GM19328 (cell line): ENCODE measurements around the gene GPC6.
"Not testable (repeated sequence)": the region's sequence is repeated elsewhere in the genome, so short reads cannot be mapped to it uniquely, and the experiment has no call there.

ENCODE experiments used
- ATAC-seq: cut with Tn5 transposase; IDR thresholded peaks from one replicate; pipeline ENCODE4 v1.9.1; 2021; ENCODE audit warnings: mild to moderate bottlenecking, moderate library complexity; ENCODE audit not compliant: unreplicated experiment

Gene GPC6

DNA sequence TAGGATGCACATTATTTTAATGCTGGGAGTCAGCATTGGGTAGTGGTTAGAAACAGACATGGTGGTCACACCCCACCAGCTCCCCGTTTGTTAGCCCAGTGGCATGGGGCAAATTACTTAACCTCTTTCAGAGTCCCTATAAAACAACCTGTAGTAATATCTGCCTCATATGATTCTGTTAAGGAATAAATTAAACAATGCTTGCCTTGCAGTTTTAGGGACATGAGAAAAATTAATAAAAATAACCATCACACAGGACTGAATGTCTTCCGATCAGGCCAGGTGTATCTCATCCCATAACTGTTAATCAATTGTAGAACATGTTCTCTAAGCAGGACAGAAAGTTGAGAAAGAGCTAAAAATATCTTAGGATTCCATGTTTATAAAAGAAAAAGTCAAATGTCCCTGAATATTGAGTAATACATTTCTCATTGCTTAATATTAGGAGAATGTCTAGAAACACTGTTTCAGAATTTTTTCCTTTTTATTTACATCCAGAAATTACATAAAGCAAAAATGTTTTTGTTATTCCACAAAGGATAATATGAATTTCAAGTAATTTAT lies 196.5 kb downstream of the GPC6 start:
- no peak for ATAC-seq

DNA sequence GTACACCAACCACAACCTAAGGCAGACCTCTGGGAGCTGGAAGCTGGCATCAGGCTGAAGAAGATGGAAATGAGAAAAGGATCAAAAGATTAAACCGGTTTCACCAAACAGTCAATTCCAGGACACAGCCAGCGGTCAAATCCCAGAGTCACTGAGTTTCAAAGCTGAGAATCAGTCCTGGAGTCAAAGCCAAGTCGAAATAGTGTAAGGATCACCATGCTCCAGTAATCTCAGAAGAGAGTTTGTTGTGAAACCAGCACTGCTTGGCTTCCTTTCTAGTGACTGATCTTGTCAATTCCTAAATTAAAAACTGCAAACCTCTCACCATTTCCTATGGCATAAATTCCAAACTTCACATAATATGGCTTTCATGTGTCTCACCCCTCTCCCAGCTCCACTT lies 198.8 kb downstream of the GPC6 start:
- ATAC-seq: no peak

DNA sequence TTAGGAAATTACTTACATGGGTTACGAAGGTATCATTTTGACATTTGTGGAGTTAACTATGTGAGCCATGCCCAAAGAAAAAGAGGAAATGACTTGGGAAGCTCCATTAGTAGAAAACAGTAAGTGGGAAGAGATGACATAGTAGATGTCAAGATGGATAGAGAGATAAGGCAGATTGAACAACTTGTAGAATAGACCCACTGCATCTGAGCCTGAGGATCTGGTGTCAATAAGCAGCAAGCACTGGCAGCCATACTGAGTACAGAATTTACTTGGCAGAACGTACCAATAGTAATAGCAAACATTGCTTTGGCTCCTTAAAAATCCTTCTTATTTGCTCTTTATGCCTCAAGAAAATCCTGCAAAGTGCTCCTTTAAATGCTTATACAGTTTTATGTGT lies 203.8 kb downstream of the GPC6 start:
- no peak for ATAC-seq

DNA sequence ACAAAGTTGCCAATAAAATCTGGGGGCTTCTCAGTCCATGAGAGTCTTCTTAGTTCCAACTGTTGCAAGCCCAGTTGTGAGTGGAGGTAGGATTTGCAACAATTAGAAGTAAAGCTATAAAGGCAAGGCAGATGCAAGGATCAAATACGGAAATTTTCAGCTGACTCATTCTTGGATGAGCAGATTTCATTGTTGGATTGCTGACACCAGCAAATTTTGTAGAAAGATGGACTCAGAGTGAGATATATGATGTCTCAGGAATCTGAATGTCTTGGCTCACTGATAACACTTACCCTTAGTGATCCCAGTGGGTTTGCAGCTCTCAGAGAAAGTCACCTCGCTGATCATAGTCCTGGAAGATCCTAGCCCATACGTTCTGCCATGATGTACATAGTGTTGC lies 209.0 kb downstream of the GPC6 start:
- ATAC-seq: no peak

DNA sequence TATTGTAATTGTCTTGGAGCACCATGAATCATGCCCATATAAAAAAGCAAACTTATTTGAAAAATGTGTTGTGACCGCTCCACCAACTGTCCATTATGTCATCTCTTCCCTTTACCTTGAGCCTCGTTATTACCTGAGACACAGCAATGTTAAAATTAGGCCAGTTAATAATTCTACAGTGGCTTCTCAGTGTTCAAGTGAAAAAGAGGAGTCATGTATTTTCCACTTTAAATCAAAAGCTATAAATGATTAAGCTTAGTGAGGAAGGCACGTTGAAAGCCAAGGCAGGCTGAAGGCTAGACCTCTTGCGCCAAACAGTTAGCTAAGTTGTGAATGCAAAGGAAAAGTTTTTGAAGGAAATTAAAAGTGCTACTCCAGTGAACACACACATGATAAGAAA lies 210.5 kb downstream of the GPC6 start:
- ATAC-seq: no peak

DNA sequence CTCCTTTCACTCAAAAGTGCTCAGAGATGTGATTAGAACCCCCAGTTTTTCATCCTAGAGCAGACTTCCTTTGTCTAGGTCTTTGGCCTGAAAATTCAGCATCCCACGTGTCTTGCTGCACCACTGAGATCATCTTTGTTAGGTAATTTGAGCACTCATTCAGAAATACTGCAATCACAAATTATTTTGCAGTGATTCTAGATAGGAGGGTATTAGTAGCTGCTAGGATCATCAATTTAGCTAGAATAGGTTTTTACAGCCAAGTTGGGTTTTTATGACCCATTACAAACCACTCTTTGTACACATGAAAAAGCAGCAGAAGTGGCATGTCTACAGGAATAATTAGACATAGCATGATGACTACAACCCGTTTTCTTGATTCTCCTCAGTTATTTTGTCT lies 219.6 kb downstream of the GPC6 start:
- ATAC-seq: no peak

DNA sequence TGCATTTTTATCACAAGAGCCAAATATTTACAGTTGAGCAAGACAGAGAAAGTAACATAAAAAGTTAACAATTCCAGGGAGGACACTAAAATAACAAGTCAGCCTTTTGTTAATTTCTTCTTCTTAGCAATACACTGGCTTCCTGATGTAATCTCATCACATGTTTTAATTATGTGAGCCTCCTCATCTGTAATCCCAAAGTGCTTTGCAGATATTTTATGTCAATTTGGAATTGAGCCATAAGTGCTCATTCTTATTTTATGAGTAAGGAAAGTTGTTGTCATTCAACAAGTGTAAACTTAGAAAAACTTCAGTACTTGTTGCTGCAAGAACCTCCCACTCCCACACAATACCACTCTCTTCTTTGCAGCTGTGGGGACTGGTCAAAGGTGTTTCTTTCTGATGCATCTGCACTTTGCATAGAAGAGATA lies 223.6 kb downstream of the GPC6 start:
- ATAC-seq: no peak

DNA sequence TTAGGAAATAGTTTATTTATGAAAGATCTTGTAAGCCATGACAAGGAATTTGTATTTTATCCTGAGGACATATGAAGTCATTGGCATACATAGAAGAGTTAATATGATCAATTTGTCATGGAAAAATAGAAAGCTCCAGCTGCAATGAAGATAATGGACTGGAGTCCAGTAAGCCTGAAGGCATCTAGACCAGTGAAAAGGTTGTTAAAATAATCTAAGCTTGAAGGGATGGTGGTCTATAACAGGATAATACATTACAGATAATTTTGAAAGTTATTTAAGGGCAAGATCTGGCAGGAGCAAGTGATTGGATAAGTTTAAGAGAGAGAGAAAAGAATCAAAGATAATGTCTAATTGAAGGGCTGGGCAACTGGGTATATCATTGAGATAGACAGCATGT lies 224.2 kb downstream of the GPC6 start:
- ATAC-seq: no peak

DNA sequence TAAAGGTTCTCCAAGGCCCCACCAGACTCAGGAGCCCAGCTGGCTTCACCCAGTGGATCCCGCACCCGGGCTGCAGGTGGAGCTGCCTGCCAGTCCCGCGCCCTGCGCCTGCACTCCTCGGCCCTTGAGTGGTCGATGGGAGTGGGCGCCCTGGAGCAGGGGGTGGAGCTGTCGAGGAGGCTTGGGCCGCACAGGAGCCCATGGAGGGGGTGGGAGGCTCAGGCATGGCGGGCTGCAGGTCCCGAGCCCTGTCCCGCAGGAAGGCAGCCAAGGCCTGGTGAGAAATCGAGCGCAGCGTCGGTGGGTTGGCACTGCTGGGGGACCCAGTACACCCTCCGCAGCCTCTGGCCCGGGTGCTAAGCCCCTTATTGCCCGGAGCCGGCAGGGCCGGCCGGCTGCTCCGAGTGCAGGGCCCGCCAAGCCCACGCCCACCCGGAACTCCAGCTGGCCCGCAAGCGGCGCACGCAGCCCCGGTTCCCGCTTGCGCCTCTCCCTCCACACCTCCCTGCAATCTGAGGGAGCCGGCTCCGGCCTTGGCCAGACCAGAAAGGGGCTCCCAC lies 228.1 kb downstream of the GPC6 start:
- not testable (repeated sequence) for ATAC-seq

DNA sequence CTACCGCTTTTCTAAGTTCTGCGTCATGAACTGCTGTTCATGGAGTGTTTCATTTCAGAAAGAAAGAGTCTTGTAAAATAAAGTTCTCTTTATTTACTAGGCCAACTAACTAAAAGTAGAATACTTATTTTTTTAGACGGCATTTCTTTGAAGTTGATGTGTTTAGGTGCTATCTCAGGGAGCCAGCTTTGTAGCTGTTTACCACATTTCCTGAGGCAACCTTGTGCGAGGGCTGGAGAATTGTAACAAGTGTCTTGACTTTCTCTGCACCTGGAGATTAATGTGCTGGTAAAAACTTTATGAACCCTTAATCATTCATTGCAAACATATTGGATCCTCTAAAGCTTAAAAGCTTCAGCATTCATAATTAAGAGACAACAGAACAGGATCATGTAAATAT lies 229.3 kb downstream of the GPC6 start:
- ATAC-seq: no peak

DNA sequence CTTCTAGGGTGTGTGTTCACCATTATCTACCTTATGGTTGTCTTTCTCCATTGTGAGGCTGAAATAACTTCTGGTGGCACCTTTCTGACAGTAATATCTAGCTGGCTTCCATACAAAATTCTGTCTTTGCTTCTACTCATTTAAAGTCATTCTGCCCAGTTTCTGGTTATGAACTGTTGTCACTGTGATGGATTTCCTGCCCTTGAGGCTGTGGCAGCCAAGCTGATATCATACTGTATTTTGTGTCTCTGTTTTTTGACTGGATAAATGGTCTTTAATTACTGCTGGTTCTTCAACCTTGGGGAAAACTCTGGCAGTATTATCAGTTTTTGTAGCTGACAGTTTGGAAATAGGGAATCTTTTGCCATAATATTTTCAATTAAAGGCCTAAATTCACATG lies 233.4 kb downstream of the GPC6 start:
- no peak for ATAC-seq

DNA sequence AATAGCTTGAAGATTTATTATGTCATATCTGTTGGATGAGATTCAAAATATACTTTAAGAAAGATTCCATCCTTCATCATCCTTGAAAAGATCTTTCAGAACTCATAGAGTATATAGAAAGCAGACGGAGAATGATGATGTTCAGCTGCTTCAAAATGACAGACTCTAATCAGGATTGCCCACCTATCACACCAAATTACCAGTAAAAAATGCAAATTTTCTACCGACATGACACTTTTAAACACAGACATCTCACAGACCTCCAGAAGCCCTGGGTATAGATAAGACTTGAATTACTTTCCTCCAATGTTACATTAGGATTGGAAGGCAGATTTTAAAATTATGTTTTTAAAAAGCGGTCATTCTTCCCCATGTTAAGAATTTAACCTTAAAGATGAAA lies 235.5 kb downstream of the GPC6 start:
- no peak for ATAC-seq

DNA sequence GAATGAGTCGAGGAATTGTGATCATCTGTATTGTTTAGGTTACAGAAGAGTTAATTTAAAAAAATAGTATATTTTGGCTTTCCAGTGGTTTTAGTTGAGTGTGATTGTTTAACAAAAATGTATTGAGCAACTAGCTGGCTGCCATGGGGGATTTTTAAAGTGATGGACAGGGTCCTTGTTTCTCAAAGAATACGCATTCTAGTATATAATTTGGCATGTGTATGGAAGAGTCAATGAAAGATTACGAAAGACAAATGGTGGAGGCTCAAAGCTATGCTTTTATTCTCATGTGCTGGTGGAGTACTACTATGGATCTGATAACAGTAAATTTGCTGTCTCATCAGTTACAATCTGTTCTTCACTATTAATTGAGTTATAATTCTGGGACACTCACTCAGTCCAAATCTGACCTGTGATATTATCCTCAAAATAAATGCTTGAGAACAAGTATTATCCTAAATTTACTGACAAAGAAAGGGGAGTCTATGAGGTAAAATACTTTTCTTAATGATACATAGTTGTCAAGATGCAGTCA lies 240.0 kb downstream of the GPC6 start:
- ATAC-seq: no peak

DNA sequence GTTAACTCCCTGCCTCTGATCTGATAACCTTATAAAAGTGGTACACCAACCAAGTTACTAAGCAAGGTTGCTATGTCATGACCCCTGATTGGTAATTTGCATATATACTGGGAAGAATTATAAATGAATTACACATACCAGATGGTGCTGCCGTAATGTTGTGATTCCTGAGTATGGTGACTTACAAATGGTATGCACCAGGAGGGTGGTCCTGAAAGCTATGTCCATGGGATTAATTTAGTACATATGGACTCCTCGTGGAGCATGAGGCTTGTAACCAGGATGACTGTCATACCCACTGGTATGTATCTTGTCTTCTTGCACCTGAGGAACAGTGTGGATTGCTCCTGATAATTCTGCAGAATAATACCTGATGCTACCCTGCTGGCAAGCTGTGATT lies 240.6 kb downstream of the GPC6 start:
- ATAC-seq: no peak

DNA sequence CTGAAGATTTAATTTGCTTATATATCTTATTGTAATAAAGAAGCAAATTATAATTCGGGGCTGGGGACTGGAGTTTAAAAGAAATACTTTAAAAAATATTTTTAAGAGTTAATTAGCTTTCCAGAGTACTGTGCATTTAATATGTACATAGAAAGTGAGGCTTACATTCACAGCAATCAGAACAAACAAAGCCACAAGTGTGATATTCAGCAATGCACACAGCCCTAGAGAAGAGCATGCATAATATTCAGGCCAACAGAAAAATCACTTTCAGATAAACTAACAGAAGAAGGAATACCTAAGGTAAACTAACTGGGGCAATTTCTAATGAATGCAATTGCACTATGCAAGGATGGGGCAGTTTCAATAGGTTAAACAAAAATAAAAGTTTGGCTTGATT lies 241.8 kb downstream of the GPC6 start:
- no peak for ATAC-seq

DNA sequence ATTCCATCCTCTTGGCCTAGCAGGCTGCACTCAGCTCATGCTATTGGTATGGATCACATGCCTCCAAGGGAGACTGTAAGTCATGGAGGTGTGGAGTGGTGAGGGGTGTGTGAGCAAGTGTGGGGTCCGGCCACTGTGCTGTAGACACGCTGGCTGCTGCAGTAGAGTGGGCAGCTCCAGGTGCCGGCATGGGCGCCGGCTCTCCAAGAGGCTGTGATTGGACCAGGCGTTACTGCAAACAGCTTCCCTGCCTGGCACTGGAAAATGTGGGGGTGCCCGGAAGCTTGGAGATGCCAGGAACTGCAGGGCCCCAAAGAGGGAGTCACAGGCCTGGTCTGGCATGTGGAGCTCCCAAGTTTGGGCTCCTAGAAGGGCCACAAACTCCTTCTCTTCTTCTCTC lies 245.7 kb downstream of the GPC6 start:
- ATAC-seq: no peak

DNA sequence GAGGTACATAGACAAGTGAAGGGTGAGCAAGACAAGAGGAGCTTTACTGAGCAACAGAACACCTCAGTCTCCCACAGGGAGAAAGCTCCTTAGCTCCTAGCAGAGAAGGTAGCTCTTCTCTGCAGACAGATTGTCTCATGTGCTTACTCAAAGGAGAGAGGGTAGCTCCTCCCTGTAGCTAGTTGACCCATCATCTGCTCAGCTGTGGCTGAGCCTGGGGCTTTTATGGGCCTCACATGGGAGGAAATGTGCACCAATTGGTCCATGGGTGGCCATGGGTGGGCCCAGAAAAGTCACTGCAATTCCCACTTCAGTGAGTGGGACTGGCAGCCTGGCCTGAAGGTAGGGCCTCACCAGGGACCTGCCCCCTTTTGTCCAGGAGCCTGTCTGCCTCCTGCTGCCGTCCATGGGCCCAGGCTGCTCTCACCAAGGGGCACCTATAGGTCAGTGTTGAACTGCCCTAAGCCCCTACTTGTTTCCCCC lies 246.2 kb downstream of the GPC6 start:
- no peak for ATAC-seq

DNA sequence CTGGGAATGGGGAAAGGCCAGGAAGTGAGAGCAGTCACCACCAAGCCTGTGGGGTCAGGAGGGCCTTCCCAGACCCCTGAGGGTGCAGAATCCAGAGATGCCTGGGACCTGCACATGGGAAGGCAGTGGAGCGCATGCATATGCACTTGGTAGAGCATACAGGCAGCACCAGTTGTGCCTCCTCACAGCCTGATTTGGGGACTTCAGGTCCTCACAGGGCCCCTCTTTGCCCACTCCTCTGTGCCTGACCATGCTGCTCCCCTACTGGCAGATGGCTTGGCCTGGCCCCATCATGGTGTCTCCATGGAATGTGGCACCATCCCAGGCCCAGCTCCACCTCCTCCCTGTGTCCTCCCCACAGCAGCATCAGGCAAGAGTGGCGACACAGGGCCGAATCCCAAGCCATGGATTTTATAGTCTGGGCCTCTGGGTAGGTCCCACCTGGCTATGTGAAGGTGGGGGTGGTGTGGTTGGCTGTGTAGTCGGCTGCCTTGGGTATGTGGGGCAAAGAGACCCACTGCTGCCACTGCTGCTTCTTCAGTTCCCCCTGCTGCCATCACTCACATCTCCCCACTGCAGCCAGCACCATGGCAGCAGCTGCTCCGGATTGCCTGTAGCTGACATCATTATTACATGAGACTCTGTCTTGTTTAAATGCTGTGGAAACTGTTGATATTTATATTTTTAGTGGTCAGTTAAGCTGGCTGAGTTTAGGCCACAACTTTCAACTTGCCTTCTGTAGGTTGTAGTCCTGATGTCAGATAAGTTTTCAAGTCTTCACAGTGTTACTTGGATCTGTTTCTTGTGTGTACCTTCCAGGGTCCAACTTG lies 247.0 kb downstream of the GPC6 start:
- no peak for ATAC-seq

DNA sequence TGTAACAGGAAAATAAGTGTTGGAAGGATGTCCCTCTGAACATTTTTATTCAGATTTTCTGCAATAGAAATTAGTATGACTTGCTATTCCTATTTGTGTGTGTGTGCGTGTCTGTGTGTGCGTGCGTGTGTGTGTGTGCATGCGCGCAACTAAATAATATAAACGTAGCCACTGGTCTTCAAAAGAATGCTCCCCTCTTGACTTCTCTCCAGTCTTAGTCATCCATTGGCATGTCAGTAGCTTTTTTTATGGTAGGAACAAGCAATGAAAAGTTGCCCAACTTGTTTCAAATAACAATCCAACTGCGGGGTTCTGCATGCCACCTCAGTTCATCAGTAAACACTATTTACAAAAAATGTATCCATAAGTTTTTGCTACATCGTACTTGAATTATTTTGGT lies 249.6 kb downstream of the GPC6 start:
- ATAC-seq: no peak

DNA sequence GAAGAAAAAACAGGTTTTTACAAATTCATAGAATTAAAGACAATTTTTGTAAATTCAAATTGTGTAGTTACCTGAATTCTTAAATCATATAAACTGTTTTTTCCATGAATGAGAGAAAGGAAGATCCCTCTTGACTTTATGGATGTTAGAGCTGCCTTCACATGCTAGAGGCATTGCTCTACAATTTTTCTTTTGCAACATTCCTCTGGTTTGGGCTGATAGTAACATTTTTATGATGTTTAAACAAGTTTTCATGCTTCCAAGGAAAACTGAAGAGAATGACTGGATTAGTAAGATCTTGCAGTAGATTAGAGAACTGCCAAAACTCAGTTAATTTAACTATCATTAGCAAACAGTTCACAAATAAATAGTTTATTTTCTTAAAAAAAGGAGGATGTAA lies 250.6 kb downstream of the GPC6 start:
- ATAC-seq: no peak

DNA sequence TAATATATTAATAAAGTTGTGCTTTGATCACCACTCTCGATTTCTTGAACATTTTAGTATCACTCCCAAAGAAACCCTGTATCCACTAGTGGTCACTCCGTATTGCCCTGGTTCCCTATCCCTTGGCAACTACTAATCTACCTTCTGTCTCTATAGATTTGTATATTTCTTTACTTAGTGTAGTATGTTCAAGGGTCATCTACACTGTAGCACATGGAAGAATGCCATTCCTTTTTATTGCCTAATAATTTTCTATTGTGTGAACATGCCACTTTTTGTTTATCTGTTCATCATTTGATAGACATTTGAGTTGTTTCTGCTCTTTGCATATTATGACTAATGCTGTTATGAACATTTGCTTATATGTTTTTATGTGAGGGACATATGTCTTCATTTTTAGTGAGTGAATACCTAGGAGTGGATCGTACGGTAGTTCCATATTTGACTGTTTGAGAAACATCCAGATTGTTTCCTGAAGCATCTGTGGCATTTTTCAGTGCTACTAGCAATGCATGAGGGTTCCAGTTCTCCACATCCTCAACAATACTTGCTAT lies 254.0 kb downstream of the GPC6 start:
- ATAC-seq: no peak

DNA sequence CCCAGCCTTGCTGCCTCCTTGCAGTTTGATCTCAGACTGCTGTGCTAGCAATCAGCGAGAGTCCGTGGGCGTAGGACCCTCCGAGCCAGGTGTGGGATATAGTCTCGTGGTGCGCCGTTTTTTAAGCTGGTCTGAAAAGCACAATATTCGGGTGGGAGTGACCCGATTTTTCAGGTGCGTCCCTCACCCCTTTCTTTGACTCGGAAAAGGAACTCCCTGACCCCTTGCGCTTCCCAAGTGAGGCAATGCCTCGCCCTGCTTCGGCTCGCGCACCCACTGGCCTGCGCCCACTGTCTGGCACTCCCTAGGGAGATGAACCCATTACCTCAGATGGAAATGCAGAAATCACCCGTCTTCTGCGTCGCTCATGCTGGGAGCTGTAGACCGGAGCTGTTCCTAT lies 269.5 kb downstream of the GPC6 start:
- not testable (repeated sequence) for ATAC-seq
